Stimulated activated CD8-positive, alpha-beta memory T cell treated with anti-CD3 and anti-CD28 coated beads, Interleukin-7, amount 100 ng/mL, for 1 hour (primary cell): ENCODE data around the gene ZSCAN31.
"Not testable (repeated sequence)": the region's sequence is repeated elsewhere in the genome, so short reads cannot be mapped to it uniquely, and the experiment has no call there.

ENCODE experiments used
- DNase-seq, 2 donors: peaks; one replicate each; pipeline ENCODE4 v3.0.0-alpha.2; 2020; ENCODE audit warnings: low read depth in 2 of 2

ZSCAN31 gene

GRCh38 chr6:28335564-28336283 is at the start of gene ZSCAN31:
ZSCAN31 (minus strand) TSS chr6:28336148; CDS start chr6:28329683, 6,465 bp downstream.
- peak; percentile 59 to 68 for DNase-seq

GRCh38 chr6:28384143-28384533 is 48.2 kb upstream of the ZSCAN31 start:
- DNase-seq = no peak

GRCh38 chr6:28383235-28384142 is 47.5 kb upstream of the ZSCAN31 start:
- DNase-seq = no peak

DNA sequence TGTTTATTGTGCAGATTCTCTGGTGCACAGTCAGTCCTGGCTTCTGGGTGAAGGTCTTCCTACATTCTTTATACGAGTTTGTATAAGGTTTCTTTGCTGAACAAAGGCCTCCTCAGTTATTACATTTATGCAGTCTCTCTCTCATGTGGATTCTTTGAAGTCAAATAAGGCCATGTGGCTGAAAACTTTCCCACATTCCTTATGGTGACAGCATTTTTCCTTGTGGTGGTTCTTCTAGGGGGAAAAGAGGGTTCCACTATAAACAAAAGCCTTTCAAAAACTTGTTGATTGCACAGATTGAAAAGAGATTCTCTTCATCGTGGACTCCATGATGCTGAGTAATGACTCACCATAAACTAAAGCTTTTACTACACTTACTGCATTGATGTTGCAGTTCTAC is 44.4 kb upstream of the ZSCAN31 start:
- no peak for DNase-seq

GRCh38 chr6:28378644-28379043 is 42.7 kb upstream of the ZSCAN31 start:
- DNase-seq = no peak

- DNase-seq = no peak
Measured at GRCh38 chr6:28377879-28378278, 41.9 kb upstream of the ZSCAN31 start.

GRCh38 chr6:28373925-28374324 is 38.0 kb upstream of the ZSCAN31 start:
- no peak for DNase-seq

- DNase-seq = no peak
Measured at GRCh38 chr6:28371706-28372451, 35.9 kb upstream of the ZSCAN31 start.

DNA sequence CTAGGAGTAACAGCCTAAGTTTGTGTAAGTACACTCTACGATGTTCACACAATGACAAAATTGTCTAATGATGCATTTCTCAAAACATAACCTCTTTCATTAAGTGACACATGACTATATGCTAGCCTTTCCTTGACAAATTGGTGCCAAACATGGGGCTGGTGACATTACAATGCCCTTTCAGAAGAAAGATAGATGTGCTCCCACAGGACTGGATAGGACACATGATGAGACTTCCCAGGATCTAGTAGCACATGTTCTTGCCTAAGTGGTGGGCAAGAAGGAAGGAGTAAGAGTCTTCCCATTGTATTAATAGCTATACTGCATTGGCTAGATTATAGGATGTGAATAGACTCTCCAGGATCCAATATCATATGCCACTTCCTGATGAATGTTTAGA is 35.3 kb upstream of the ZSCAN31 start:
- DNase-seq = no peak

DNA sequence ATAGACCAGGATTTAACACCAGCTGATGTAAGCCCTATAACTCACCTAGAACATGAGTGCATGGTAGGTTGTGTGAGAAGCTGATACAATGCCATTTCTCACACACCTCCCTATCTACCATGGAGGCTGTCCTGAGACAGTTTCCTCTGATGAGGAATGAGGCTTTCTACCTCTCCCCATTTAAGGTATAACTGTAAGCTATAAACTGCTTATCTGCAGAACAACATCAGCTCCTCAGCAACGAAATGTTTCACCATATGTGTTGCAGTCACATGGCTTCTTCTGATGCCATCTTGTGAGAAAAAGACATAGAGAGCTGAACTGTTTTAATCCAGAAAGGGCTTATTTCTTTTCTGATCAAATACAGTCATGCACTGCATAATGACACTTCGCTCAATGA is 34.5 kb upstream of the ZSCAN31 start:
- no peak for DNase-seq

DNA sequence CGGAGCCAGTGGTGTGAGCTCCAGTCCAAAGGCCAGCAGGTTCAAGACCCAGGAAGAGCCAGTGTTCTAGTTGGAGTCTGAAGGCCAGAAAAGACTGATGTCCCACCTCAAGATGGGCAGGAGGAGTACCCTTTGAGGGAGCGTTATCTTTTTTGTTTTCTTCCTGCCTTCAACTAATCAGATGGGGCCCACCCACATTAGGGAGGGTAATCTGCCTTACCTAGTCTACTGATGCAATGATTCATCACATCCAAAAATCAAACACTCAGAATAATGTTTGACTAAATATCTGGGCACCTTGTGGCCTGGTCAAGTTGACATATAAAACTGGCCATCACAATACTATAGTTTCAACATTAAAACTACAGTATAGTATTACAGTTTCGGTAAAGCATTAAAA is 33.5 kb upstream of the ZSCAN31 start:
- no peak for DNase-seq

DNA sequence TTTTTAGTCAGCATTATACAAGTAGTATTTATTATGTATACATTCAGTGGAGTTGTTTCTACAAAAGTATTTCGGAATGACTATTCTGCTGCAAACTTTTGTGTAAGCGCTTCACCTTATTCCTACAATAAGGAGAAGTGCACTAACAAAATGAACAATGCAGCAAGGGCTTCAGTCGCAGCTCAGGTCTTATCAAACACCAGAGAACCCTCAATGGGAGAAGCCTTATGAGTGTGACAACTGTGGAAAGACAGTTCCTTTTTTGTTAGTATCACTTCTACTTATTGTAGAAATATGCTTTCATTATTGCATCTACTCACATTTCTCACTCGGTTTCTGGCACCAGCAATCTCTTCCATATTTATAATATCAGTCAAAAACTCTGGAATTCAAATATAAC is 32.6 kb upstream of the ZSCAN31 start:
- no peak for DNase-seq

- DNase-seq = not testable (repeated sequence)
Measured at GRCh38 chr6:28365590-28365989, 29.6 kb upstream of the ZSCAN31 start.

DNA sequence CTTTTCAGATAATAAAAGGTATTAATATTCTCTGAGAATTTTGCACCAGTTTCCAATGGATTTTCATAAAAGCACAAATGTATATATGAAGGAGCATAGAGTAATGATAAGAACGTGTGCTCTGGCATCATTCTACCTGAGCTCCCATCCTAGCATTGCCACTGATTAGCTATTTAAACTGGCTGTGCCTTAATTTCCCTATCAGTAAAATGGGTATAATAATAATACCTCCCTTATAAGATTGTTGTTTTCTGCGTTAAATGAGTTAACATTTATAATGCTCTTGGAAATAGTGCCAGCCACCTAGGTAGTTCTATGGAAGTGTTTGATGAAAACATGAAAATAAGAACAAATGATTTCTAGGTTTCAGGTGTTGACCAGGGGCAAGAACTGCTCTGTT is 25.0 kb upstream of the ZSCAN31 start:
- no peak for DNase-seq

- DNase-seq = not testable (repeated sequence)
Measured at GRCh38 chr6:28359562-28359961, 23.6 kb upstream of the ZSCAN31 start.

- DNase-seq = no peak
Measured at GRCh38 chr6:28357036-28357435, 21.1 kb upstream of the ZSCAN31 start.

- DNase-seq = no peak
Measured at GRCh38 chr6:28356666-28357020, 20.7 kb upstream of the ZSCAN31 start.

DNA sequence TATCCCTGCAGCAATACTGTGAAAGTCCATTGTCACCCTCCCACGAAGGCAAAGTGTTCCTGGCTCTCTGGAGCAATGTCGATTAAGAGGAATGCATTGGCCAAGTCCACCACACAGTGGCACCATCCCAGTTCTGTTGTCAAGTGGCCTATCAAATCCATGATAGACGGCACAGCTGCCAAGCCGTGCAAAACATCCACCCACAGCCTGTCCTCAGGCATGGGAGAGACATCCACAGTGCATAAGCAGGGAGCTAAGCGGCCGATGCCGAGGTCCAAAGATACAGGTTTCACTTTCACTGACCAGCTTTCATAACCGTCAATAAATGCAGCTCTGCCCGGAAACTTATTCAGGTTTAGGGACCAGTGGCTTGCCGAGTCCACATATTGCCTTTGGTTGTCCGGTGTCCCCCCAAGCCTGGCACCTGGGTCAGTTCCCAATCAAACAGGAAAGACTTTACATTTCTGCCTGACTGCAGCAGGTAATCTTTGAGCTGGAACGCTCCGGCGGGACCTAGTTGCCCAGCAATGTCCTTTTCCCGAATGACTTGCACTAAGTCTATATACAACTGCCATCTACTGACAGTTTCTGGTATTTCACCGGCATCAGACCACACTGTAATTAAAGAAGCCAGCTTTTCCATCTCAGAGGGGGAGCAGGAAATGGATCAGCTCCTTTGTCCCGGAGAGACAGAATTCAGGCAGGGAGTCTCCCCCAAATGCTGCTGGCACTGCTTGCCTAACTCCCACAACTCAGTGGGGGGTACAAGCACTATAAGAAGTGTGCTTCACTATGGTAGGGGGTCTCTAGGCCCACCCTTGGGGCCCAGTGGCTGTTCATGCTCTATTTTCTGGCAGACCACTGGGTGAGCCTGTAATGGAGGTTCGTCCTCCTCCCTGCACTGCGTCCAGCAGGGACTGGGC is 20.1 kb upstream of the ZSCAN31 start:
- peak in 1 of 2 donors; percentile 14 for DNase-seq

- no peak for DNase-seq
Measured at GRCh38 chr6:28354688-28355554, 19.0 kb upstream of the ZSCAN31 start.

DNA sequence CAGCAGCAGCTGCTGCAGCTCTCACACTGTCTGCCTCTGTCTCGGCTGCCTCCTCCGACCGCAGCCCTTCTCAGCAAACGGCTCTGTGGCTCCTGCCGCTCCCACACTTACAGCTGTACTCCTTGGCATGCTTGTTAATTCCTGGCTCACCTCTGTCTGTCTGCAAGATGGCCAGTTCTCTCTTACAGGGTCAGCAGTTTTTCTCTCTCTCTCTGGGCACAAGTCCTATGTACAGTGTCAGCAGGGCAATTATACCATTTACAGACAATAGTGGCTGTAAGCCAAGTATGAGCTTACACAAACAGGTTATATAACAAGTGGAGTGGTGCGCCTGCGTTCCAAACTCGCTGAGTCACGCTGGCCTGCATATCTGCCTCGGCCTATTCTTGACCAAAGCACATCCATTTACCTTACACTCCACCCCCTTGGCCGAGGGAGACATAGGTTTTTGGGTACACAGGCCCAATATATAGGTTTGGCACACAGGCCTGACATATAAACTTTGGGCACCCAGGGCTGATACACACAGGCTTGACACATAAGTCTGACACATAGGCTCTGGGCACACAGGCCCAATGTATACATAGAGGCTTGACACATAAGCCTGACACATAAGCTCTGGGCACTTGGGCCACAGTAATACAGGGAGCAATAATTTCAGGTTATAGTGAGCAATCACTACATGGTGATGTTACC is 18.2 kb upstream of the ZSCAN31 start:
- no peak for DNase-seq
